ENCODE results near the gene STARD5.
A peak's percentile ranks its signal among the peaks of the same experiment; 100 is the strongest.

The STARD5 gene

DNA sequence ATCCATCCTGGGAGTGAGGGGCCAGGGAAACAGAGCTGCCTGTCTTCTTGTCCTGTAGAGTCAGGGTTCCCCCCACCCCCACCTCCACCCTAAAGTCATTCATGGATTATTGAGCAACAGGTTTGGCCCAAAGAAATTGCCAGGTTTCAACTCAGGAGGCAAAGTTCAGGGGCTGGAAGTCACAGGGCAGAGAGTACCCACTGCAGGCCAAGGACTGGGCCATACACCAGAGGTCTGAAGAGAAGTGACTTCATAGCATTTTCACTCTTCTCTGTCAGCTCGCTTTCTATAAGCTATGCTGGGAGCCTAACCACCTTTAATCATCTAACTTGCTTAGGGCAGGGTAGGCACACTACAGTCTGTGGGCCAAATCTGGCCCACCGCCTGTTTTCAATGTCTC, 50.1 kb downstream of the STARD5 start:
- DNase-seq: no peak

DNA sequence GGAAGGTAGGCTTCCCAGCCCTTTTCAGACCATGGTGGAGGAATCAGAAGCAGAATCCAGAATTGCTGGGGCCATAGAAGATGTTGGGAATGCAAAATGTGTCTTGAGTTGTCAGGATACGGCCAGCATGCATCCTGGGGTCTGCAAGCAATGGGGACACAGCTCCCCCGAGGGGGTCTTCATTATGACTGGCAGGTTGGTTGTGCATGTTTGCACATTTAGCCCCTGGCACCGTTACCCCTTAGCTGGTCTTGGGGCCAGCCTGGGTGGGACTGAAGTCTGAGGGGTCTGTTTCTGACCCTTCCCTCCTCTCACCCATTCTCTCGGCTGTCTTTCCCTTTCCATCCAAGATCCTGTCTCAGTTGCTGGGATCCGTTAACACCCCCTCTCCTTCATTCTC, 50.7 kb downstream of the STARD5 start:
- no peak for DNase-seq

DNA sequence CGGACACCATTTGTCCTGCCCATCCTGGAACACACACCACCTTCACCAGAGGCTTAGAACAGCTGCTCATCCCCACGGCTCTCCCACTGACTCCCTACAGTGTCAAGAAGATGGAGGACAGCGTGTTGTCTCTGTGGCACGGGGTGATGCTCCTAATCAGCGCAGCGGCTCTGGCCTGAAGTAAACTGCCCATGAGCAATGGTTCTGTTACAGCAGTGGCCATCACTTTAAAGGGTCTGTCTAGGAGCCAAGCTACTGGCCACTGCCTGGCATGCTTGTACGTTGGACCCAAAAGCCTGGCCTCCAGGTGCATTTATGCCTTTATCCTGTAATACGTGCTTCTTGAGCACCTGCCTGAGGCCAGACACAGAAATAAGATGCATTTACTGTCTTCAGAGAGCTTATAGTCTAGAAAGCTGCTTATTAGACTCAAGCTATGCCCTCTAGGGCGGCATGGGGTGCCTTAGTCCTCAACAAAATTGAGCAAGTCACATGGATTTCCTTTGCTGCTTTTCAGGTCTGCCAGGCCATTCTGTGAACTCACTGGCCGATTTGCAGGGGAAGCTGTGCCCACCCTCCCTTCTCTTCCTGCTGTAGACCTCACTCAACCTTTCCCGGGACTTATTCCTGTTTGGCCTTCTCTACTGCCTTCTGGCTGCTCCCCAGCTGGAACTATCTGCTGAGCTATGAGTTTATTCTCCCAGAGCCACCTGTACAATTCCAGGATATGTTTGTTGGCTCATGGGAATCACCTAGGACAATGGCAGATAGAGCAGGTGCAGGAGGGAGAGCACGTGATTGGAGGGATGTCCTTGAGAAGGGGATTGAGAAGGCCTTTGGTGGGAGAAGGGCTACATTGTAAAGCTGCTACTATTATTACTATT, 51.9 kb downstream of the STARD5 start:
- no peak for DNase-seq

DNA sequence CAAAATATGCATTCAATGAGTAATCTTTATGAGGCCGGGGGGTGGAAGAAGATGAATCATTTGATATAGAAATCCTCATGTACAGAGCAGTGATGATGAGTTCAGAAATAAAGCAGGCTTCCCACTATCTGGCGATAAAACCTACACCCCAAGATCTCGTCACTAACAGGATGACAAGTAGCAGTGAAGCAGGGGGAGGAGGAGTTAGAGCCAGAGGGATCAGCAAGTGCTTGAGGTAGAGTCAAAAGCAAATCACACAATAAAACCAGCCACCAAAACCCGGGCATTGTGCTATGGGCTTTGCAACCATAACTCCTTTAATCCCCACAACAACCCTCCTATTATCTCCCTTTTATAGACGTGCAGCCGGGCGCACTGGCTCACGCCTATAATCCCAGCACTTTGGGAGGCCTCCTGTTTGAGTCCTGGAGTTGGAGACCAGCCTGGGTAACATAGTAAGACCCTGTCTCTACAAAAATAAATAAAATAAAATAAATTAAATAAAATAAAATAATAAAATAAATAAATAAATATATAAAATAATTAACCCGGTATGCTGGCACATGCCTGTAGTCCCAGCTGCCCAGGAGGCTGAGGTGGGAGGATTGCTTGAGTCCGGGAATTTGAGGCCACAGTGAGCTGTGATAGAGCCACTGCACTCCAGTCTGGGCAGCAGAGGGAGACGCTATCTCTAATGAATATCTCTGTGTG, 53.0 kb downstream of the STARD5 start:
- DNase-seq: no peak

DNA sequence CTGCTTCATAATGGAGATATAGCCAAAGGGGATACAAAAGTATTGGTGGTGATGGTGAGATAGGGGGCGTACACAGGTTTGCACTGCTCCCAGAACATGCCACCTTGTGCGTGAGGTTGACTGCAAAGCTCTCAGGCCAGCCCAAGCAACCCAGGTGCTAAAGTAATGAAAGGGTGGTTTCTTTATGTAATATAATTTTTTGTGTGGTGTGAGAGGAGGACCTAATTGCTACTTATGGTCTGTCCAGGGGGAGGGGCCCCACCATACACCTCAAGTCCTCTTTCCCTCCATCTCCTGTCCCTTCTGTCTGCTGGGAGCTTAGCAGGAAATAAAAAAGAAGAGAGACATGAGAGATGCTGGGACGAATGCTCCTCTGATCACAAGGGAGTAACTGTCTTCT, 53.8 kb downstream of the STARD5 start:
- DNase-seq: no peak

DNA sequence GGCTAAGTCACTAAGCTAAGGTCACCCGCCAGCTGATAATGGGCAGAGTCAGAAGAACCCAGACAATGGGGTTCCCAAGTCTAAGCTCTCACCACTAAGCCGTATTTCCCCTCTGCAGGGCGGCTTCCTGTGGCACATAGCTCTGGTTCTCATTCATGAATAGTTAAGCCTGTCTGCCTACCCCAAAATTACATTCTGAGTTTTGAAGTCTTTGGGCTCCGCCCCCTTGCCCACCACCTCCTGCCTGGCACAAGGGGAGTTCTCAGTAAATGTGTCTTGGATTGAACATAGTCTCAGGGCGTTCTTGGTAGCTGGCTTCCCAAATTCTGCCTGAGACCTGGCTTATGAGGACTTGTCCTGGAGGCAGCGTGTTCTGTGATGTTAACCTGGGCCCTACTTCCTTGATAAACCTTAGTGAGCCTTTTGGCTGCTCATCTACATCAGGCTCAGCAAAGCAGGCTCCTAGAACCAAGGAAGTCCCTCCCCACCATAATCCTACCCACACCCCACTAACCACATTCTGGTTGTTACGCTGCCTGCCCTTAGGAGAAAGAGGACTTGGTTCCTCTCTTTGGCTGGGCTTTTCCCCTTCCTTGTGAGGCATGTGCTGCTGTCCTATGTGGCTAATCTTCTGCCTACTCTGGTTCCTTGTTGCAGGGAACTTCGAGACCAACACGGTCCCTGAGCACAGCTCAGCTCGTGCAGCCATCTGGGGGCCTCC, 54.9 kb downstream of the STARD5 start:
- no peak for DNase-seq

DNA sequence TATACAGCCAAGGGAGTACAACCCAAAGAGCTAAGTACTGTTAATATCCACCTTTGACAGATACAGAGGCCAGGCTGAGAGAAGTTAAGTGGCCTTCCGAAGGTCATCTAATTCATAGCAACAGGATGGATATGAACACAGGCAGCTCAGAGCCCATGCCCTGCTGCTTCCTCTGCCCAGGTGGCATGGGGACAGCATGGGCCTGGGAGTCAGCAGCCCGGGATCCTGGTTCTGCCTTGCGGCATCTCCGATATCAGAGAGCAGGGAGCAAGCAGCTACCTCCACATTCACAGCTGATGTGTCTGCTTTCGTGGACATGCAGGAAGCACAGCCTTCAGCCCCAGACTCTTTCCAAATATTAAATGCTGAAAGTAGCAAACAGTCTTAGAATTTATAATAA, 55.6 kb downstream of the STARD5 start:
- DNase-seq: no peak

DNA sequence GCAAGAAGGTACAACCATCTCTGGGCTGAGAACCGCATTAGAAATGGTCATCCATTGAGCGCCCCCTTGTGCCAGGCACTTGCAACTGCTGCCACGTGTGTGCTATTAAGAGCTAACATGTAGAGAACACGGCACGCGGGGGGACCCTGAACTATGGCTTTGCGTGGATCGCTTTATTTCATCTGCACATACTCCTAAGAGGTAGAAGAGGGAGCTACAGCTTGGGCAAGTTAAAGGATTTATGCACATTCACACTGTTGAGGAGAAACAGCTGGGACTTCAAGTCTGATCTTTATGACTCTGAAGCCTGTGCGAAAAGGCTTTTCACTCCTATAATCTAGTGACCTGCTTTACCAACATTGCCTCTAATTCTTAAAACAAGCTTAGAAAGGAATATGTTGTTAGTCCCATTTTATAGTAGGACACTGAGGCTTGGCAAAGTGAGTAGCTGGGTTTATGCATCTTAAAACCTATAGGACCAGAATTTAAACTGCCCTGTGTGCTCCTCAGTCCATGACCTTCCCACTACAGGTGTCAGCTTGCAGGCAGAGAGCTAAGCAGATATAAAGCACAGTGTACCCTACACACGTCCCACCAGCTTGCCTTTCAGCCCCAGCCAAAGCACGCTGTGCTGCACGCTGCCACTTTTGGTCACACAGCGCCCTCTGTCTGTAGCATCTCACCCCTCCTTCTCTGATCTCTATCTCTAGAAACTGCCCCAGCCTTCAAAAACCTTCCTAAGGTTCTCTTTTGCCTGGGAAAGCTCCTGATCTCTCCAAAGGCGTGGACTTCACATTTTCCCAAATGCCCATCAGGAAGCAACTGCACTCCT, 57.8 kb downstream of the STARD5 start:
- peak; percentile 80 to 84 for DNase-seq

DNA sequence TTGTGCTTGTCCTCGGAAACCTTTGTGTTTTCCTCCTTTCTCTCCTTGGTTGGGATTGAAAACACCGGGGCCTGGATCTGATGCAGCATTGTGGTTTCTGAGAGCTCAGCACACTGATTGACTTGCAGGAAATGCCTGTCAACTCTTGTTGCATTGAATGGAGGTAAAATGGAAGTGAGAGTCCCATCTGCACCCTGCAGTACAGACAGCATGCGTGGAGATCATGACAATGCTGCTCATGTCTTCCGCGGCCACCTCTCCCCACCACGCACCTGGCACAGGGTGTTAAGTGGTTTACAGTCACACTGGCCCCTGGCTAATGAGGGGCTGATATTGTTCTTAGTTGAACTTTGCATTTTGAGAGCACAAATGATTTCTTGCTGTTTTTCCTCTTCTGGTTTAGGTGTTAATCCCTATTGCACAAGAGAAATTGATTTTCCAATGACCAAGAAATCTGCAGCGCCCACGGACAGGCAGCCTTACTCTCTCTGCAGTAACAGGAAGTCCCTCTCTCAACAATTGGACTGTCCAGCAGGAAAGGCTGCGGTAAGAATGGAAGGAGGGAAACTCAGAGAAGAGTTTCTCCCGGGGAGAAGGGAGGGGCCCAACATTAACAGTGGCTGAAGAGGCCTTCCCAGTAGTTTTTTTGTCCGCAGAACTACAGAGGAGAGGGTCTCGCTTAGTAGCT, 58.5 kb downstream of the STARD5 start:
- no peak for DNase-seq

DNA sequence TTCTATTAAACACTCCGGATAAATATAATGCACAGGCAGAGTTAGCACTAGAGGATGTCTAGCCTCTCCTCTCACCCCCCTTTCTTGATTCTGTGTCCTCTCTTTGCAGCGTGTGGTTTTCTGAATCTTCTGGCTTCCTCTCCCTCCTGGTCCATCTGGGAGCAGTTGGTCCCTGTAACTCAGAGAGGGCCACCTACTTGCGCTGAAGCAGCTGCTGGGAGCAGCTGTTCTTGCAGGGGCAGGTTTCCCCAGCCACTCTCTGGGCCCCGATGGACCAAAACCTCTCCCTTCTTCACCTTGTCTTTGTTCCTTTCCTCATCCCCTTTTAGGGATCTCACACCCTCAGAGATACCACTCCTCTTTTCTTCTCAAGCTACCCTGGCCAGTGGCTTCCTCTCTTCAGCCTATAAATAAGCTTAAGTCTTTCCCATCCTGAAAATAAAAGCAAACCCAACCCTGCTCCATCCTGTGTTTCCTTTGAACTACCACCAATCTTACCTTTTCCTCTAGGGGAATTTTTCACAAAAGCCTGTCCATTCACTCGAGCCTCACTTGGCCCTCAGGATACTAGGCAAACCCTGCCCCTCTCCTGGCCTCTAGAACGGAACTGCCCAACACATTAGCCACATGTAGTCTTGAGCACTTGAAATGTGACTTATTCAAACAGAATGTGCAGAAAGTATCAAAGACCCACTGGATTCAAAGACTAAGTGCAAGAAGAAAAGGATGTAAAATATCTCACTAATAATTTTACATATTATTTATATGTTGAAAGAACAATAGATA, 59.7 kb downstream of the STARD5 start:
- DNase-seq: no peak

DNA sequence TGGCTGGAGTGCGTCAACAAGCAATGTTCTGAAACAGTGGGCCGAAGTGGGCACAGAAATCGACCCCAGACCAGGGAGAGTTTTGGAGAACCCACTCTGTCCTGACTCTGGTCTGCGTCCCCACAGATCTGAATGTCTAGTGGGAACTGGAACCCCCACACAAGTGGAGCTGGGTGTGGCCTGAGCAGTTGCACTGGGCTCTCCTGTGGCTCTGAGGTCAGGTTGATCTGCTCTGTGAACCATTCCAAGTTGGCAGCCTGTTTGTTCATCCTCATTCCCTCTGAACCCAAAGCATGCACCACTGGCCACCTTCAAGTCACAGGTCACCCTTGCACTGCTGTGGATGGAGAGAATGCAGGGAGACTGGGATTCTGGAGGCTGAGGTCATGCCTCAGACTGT, 60.5 kb downstream of the STARD5 start:
- no peak for DNase-seq

DNA sequence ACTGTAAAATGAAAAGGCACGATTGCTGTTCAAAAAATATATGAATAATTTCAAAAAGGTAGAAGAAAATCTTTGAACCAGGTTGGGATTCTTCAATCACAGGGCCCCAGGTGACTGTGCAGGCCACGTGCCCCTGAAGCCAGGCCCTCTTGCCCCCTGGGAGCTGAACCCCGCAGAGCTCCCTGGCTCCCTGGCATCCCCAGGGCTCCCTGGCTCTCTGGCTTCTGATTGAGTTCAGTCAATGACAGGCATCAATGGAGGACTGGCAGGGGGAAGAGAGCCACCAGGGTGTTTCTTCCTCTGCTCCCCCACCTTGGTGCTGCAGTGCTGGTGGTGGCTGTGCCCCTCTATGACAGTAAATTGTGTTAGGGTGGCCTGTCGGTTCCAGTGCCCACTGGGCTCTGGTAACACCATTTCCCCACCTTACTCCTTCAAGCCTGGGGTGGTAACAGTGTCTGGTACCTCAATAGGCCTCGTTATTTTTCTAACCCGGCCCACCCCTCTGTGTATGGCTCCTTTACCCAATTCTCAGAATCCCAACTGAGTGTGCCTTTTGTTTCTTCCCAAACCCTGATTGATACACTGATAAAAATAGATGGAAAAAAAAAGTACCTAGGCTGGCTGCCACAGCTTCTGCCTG, 62.6 kb downstream of the STARD5 start:
- DNase-seq: no peak

DNA sequence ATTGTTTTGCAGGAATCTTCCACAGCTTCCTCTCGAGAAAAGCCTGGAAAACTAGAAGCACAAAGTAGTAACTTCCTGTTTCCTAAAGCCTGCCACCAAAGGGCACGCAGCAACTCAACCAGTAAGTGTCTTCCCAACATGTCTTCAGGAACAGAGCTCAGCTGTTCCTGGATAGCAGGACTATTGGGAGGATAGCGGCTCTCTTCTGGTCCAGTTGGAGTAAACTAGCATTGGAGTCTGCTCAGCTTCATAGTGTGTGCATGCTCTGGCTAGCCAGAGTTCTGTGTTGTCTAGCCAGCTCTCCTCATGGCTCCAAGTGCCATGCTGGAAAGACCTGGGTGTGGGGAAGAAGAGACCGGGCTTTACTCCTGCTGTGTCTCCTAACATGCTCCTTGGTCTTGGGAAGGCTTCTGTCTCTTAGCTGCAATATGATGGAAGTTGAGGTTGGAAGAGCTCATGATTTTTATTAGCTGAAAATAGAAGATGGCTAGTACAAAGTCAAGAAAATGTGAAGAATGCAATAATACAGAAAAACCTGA, 64.1 kb downstream of the STARD5 start:
- DNase-seq: no peak
